Adrenal gland (tissue), 12 donors: ENCODE measurements around the gene ZNF594. TPM values are rescaled to one million over a fixed set of nuclear protein-coding genes. Genes with fewer than 3 reads are reported as not detected.
A peak's percentile ranks its signal among the peaks of the same experiment; 100 is the strongest.
"Not testable (repeated sequence)": the region's sequence is repeated elsewhere in the genome, so short reads cannot be mapped to it uniquely, and the experiment has no call there.

Experiments used
- DNase-seq, 7 donors: peaks; one replicate each; pipeline ENCODE4 v3.0.0-alpha.2; 2019 to 2020
- H3K27ac ChIP-seq, 5 donors: fragments of 200-600 bp; sonication (generic) in 4 of 5; 1 replicate in 3 of 5; 2 replicates in 2 of 5; pipeline versions ENCODE4 v1.5.1 to v1.8.0; 2016 to 2020; ENCODE audit warnings: mild to moderate bottlenecking in 1 of 5
- H3K27me3 ChIP-seq: fragments of 200-600 bp; 2 replicates; pipeline ENCODE4 v1.8.0; 2021
- H3K36me3 ChIP-seq, 2 donors: fragments of 200-600 bp; replicated peaks in 1 of 2; 1 replicate in 1 of 2; 2 replicates in 1 of 2; pipeline versions ENCODE4 v1.5.1 to v1.8.0; 2018 to 2022
- H3K4me1 ChIP-seq, 2 donors: fragments of 200-600 bp; replicated peaks in 1 of 2; 1 replicate in 1 of 2; 2 replicates in 1 of 2; pipeline versions ENCODE4 v1.5.1 to v1.8.0; 2018 to 2021
- H3K4me3 ChIP-seq, 4 donors: fragments of 200-600 bp; sonication (generic) in 3 of 4; one replicate each; pipeline ENCODE4 v1.5.1; 2016 to 2018
- H3K9me3 ChIP-seq, 3 donors: fragments of 200-600 bp; sonication (generic) in 1 of 3; replicated peaks in 1 of 3; 1 replicate in 2 of 3; 2 replicates in 1 of 3; pipeline versions ENCODE4 v1.5.1 to v1.8.0; 2016 to 2021
- POLR2A ChIP-seq, 2 donors: fragments of 450-650 bp; IDR thresholded peaks; one replicate each; pipeline ENCODE4 v1.6.1; 2017; ENCODE audit warnings: antibody characterized with exemption in 2 of 2, mild to moderate bottlenecking in 2 of 2, moderate library complexity in 1 of 2
- WGBS, 4 donors: extraction: QIAGEN DNeasy Blood & Tissue Kit in 2 of 4; methylation state at CpG; one replicate each; pipeline versions ENCODE4 v1.1.5 to v1.1.7; 2013 to 2017; 5-methylcytosine and 5-hydroxymethylcytosine counted together
- intact Hi-C, 2 donors: fragments of 100-400 bp; cut with DNase I; formaldehyde crosslinking; loops; one replicate each; pipeline versions ENCODE4 v1.14.1 to v1.15.0; 2022 to 2023
- polyA plus RNA-seq, 3 donors: library from polyadenylated mRNA; stranded (reverse); fragments of 200-250 nt in 2 of 3; fragments of 350-450 nt in 1 of 3; fragmentation: Illumina TruSeq in 1 of 3; extraction: RNeasy Lipid Tissue Mini Kit (QIAGEN cat#74804) in 1 of 3; gene quantifications; one replicate each; pipeline ENCODE4 v1.2.3, GENCODE V29; 2013 to 2014
- total RNA-seq, 9 donors: library from RNA; depleted of rRNA in 4 of 9; stranded (reverse); fragments of >200 nt in 4 of 9; fragments of 120-200 nt in 1 of 9; fragmentation: NEBNext Ultra II Directional in 1 of 9; extraction: Animal tissue kit (Norgen Biotek cat#: 25700) in 1 of 9; gene quantifications; one replicate each; pipeline versions ENCODE4 v1.1.0 to v1.2.4, GENCODE V29; 2013 to 2023
- TF ChIP-seq, protein P1 (sequence below), 6 experiments: fragments of 450-650 bp in 4 of 6; fragments of 200-600 bp in 2 of 6; sonication (generic) in 1 of 6; IDR thresholded peaks; 1 replicate in 5 of 6; 2 replicates in 1 of 6; pipeline versions ENCODE4 v1.5.1 to v1.8.0; 2016 to 2021; ENCODE audit warnings: antibody characterized with exemption in 6 of 6, mild to moderate bottlenecking in 2 of 6, moderate library complexity in 1 of 6
- donor health status: healthy with polysubstance abuse.
- donor health status: Bipolar disorder and iron deficiency.
- donor health status: DM: yes; HTN: yes; CAD: no.
- donor health status: DM: no; HTN: no; CAD: no.
- donor health status: DM: no; HTN: no; CAD: no.
- donor health status: DM: yes; HTN: yes; CAD: no.

Gene ZNF594
- total and polyA plus RNA-seq, 12 donors = 0.72 to 16.4 (median 5.2) TPM

- no peak for DNase-seq
- Histone ChIP-seq H3K36me3 (peaks cover 0 to 7% of the 10 kb centered on the region in 2 donors), H3K27me3 (no peaks in the 10 kb centered on the region), H3K27ac (peak overlapping the region in 2 of 5 donors; percentile 5 to 22), H3K4me3 (no peak overlapping the region), H3K9me3 (no peaks in the 10 kb centered on the region), H3K4me1 (peaks cover 0 to 10% of the 10 kb centered on the region in 2 donors)
- TF ChIP-seq, protein P1, sequence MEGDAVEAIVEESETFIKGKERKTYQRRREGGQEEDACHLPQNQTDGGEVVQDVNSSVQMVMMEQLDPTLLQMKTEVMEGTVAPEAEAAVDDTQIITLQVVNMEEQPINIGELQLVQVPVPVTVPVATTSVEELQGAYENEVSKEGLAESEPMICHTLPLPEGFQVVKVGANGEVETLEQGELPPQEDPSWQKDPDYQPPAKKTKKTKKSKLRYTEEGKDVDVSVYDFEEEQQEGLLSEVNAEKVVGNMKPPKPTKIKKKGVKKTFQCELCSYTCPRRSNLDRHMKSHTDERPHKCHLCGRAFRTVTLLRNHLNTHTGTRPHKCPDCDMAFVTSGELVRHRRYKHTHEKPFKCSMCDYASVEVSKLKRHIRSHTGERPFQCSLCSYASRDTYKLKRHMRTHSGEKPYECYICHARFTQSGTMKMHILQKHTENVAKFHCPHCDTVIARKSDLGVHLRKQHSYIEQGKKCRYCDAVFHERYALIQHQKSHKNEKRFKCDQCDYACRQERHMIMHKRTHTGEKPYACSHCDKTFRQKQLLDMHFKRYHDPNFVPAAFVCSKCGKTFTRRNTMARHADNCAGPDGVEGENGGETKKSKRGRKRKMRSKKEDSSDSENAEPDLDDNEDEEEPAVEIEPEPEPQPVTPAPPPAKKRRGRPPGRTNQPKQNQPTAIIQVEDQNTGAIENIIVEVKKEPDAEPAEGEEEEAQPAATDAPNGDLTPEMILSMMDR (IDR thresholded peaks at IDR 0.05) = no peak
- TF ChIP-seq POLR2A (IDR thresholded peaks at IDR 0.05) = no peak
- intact Hi-C loops = no loop called here
- WGBS, 4 donors = 93 to 99% (median 94%) methylated on average over 6 of the region's 6 CpGs
Measured at GRCh38 chr17:5219536-5219935, 27.9 kb upstream of the ZNF594 start.

- H3K36me3 ChIP-seq, DNase-seq, H3K27ac ChIP-seq, H3K9me3 ChIP-seq, H3K27me3 ChIP-seq, H3K4me3 ChIP-seq, intact Hi-C loops: not testable (repeated sequence)
- H3K4me1 ChIP-seq = peaks cover 0 to 10% of the 10 kb centered on the region in 2 donors
- 89 to 98% (median 93%) methylated on average over 2 to 4 of the region's 5 CpGs for WGBS, 4 donors
Measured at GRCh38 chr17:5217562-5217961, 25.9 kb upstream of the ZNF594 start.

DNA sequence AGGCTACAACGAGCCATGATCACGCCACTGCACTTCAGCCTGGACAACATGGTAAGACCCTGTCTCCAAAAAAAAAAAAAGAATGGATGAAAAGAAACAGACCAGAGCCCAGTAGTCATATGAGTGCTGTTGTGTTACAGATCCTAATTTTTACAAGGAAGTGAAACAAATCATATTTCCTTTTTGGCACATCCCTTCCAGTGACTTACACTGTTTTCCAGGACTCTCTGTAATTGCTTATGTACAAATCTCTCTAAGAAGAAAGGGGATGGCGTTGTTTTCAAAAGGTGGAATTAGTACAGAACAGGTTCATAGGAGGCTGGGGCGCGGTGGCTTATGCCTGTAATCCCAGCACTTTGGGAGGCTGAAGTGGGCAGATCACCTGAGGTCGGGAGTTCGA lies 19.8 kb upstream of the ZNF594 start:
- H3K27me3 ChIP-seq = no peaks in the 10 kb centered on the region
- peak overlapping the region in 3 of 5 donors; percentile 13 to 71 (median 58) for H3K27ac ChIP-seq

DNA sequence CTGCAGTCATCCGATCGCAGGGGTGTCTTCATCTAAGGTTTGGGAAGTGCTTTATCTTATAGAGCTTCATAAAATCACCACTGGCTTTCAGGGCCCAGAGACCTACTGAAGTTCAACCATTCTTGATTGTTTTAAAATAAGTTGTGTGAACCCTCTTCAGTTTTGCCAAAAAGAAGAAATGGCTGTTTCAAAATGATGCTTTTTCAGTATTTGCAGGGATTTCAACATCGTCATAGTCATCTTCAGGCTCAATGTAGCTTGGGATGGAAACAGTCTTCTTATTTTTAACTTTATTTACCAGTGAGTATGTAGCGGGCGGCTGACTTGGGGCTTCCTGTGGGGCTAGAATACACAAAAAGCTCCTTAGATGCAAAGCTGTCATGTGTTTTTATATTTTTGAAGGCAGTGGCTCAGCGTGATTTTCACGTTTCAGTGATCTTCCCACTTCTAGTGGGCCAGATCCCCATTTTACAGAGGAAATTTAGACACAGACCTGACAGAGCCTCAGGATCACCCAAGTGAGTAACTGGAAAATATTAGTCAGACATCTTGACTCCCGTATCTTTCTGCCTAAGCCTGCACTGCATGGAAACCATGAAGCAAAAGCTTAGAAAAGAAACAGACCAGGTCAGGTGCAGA lies 19.1 kb upstream of the ZNF594 start:
- Histone ChIP-seq H3K4me3 (no peak overlapping the region), H3K36me3 (peaks cover 0 to 2% of the 10 kb centered on the region in 2 donors), H3K9me3 (no peaks in the 10 kb centered on the region), H3K27me3 (no peaks in the 10 kb centered on the region), H3K27ac (peak overlapping the region in 3 of 5 donors; percentile 13 to 71 (median 58)), H3K4me1 (no peaks in the 10 kb centered on the region)
- intact Hi-C loops = no loop called here
- WGBS, 4 donors = 84 to 91% (median 86%) methylated on average over 8 of the region's 8 CpGs
- DNase-seq = no peak
- no peak for TF ChIP-seq POLR2A (IDR thresholded peaks at IDR 0.05)
- TF ChIP-seq, protein P1 (IDR thresholded peaks at IDR 0.05) = no peak

More for the DNA sequence above, 19.8 kb upstream of the ZNF594 start:
- no peaks in the 10 kb centered on the region for H3K9me3 ChIP-seq
- intact Hi-C loops = no loop called here
- H3K36me3 ChIP-seq = peaks cover 0 to 7% of the 10 kb centered on the region in 2 donors
- TF ChIP-seq POLR2A (IDR thresholded peaks at IDR 0.05) = no peak
- TF ChIP-seq, protein P1 (IDR thresholded peaks at IDR 0.05) = no peak
- H3K4me1 ChIP-seq = no peaks in the 10 kb centered on the region
- WGBS, 4 donors = 82 to 91% (median 87%) methylated on average over 7 of the region's 7 CpGs
- no peak for DNase-seq
- H3K4me3 ChIP-seq = no peak overlapping the region

GRCh38 chr17:5210091-5210490 lies 18.4 kb upstream of the ZNF594 start:
- H3K4me1 ChIP-seq = no peaks in the 10 kb centered on the region
- H3K27me3 ChIP-seq = no peaks in the 10 kb centered on the region
- DNase-seq = no peak
- H3K9me3 ChIP-seq = no peaks in the 10 kb centered on the region
- no peaks in the 10 kb centered on the region for H3K36me3 ChIP-seq
- H3K27ac ChIP-seq = peak overlapping the region in 2 of 5 donors; percentile 10 to 41
- intact Hi-C loops = no loop called here
- TF ChIP-seq POLR2A (IDR thresholded peaks at IDR 0.05) = no peak
- TF ChIP-seq, protein P1 (IDR thresholded peaks at IDR 0.05) = no peak
- no peak overlapping the region for H3K4me3 ChIP-seq
- WGBS, 4 donors = 82 to 95% (median 87%) methylated on average over 5 of the region's 5 CpGs
